Measurements from ENCODE around the gene HLA-DOA.

The HLA-DOA gene

GRCh38 chr6:33008944-33009861 lies at the start of gene HLA-DOA:
TSS of gene HLA-DOA (minus strand) at chr6:33009591.
- peak in 1 of 3 experiments; percentile 4 for DNase-seq

- DNase-seq, result no peak
These were observed 48.1 kb upstream of the HLA-DOA start for GRCh38 chr6:33057222-33058150.

- DNase-seq, result no peak
These were observed 43.8 kb upstream of the HLA-DOA start for GRCh38 chr6:33053230-33053629.

- no peak for DNase-seq
These were observed 43.2 kb upstream of the HLA-DOA start for GRCh38 chr6:33052627-33053026.

GRCh38 chr6:33050014-33050810 lies 40.8 kb upstream of the HLA-DOA start:
- no peak for DNase-seq

- DNase-seq, result no peak
These were observed 40.1 kb upstream of the HLA-DOA start for GRCh38 chr6:33049323-33050013.

GRCh38 chr6:33040157-33040556 lies 30.8 kb upstream of the HLA-DOA start:
- no peak for DNase-seq

- no peak for DNase-seq
These were observed 27.1 kb upstream of the HLA-DOA start for GRCh38 chr6:33036535-33036934.

- DNase-seq, result no peak
These were observed 25.2 kb upstream of the HLA-DOA start for GRCh38 chr6:33034554-33034953.

- DNase-seq, result no peak
These were observed 20.9 kb upstream of the HLA-DOA start for GRCh38 chr6:33030245-33030644.

GRCh38 chr6:33029328-33030184 lies 20.2 kb upstream of the HLA-DOA start:
- no peak for DNase-seq

- no peak for DNase-seq
These were observed 18.9 kb upstream of the HLA-DOA start for GRCh38 chr6:33028220-33028849.

GRCh38 chr6:33024521-33024920 lies 15.1 kb upstream of the HLA-DOA start:
- no peak for DNase-seq

GRCh38 chr6:33023536-33023935 lies 14.1 kb upstream of the HLA-DOA start:
- no peak for DNase-seq

GRCh38 chr6:33021917-33022316 lies 12.5 kb upstream of the HLA-DOA start:
- DNase-seq, result no peak

GRCh38 chr6:33019372-33019771 lies 10.0 kb upstream of the HLA-DOA start:
- DNase-seq, result no peak

GRCh38 chr6:33018904-33019303 lies 9.5 kb upstream of the HLA-DOA start:
- no peak for DNase-seq

GRCh38 chr6:33018418-33018817 lies 9.0 kb upstream of the HLA-DOA start:
- DNase-seq, result no peak

- DNase-seq, result no peak
These were observed 8.4 kb upstream of the HLA-DOA start for GRCh38 chr6:33017694-33018353.

GRCh38 chr6:33017018-33017417 lies 7.6 kb upstream of the HLA-DOA start:
- no peak for DNase-seq
